HepG2 (cell line): ENCODE data around the gene IL16. TPM values are rescaled to one million over a fixed set of nuclear protein-coding genes. Genes with fewer than 3 reads are reported as not detected.

ENCODE experiments used
- ATAC-seq: fragments of 200-7000 bp; cut with Tn5 transposase; 3 replicates; pipeline ENCODE4 v1.9.1; 2020; ENCODE audit warnings: mild to moderate bottlenecking, moderate library complexity
- BruUV-seq: library from RNA; stranded (reverse); fragments of 400-500 nt; replicated peaks from 2 replicates; lab custom pipeline; 2021; lab: Mats Ljungman, UMichigan
- CTCF ChIA-PET: fragments of 300-600 bp; formaldehyde crosslinking; extraction: SDS; loops from one replicate; lab custom pipeline; 2021; ENCODE audit warnings: low total read pairs, inconsistent platforms, low intra/inter-chr PET ratio; lab: Yijun Ruan, JAX
- POLR2A ChIA-PET: fragments of 350-600 bp; sonication (Branson Sonifier 250); formaldehyde crosslinking; loops from one replicate; lab custom pipeline; 2020; ENCODE audit warnings: antibody characterized with exemption, inconsistent platforms; lab: Yijun Ruan, JAX
- DNase-seq: peaks from one replicate; pipeline ENCODE4 v3.0.0-alpha.2; 2015; ENCODE audit warnings: low spot score
- FAIRE-seq: peaks from 3 replicates; lab custom pipeline; 2011; peaks lifted over from hg19 to GRCh38; lab: Jason Lieb, UNC
- H2AFZ ChIP-seq: one replicate; pipeline ENCODE4 v1.6.1; 2011; ENCODE audit warnings: low read length, inconsistent platforms
- H3K27ac ChIP-seq: fragments of 300-600 bp; 3 replicates; pipeline ENCODE4 v1.8.0; 2011; ENCODE audit warnings: mixed run types, mild to moderate bottlenecking, mixed read lengths, low read length, inconsistent platforms; ENCODE audit not compliant: insufficient read depth; ENCODE audit errors: extremely low read length
- H3K27me3 ChIP-seq, 2 experiments: fragments of 200-600 bp in 1 of 2; 2 replicates in 1 of 2; 3 replicates in 1 of 2; pipeline versions ENCODE4 v1.6.0 to v1.8.0; 2011; ENCODE audit warnings: low read length in 2 of 2, mild to moderate bottlenecking in 2 of 2, moderate library complexity in 2 of 2, inconsistent platforms in 1 of 2; ENCODE audit not compliant: insufficient read depth in 2 of 2, control insufficient read depth in 1 of 2
- H3K36me3 ChIP-seq, 2 experiments: fragments of 200-600 bp in 1 of 2; replicated peaks in 1 of 2; 2 replicates in 1 of 2; 3 replicates in 1 of 2; pipeline versions ENCODE4 v1.5.1 to v1.8.0; 2011; ENCODE audit warnings: low read length in 2 of 2, inconsistent platforms in 1 of 2; ENCODE audit not compliant: insufficient read depth in 2 of 2, control insufficient read depth in 1 of 2
- H3K4me1 ChIP-seq: 2 replicates; pipeline ENCODE4 v1.5.1; 2012; ENCODE audit warnings: low read length, inconsistent platforms; ENCODE audit not compliant: insufficient read depth
- H3K4me2 ChIP-seq: 2 replicates; pipeline ENCODE4 v1.6.0; 2011; ENCODE audit warnings: low read depth, low read length, inconsistent platforms
- H3K4me3 ChIP-seq, 3 experiments: fragments of 200-600 bp in 1 of 3; sonication (generic), shearing (Covaris generic) in 1 of 3; replicated peaks in 1 of 3; 2 replicates each; pipeline ENCODE4 v1.5.1; 2011 to 2016; ENCODE audit warnings: low read length in 3 of 3, inconsistent platforms in 2 of 3, low read depth in 2 of 3, mild to moderate bottlenecking in 2 of 3, control low read depth in 1 of 3, mixed read lengths in 1 of 3; ENCODE audit not compliant: insufficient read depth in 1 of 3
- H3K79me2 ChIP-seq: one replicate; pipeline ENCODE4 v1.6.1; 2011; ENCODE audit warnings: low read length, inconsistent platforms; ENCODE audit not compliant: insufficient read depth
- H3K9ac ChIP-seq: 2 replicates; pipeline ENCODE4 v1.6.0; 2011; ENCODE audit warnings: mild to moderate bottlenecking, low read depth, low read length, inconsistent platforms; ENCODE audit not compliant: insufficient read depth
- H3K9me3 ChIP-seq: 2 replicates; pipeline ENCODE4 v1.5.1; 2012; ENCODE audit warnings: mild to moderate bottlenecking, low read length
- H4K20me1 ChIP-seq: 2 replicates; pipeline ENCODE4 v1.6.0; 2011; ENCODE audit warnings: inconsistent platforms, mild to moderate bottlenecking, low read length, moderate library complexity; ENCODE audit not compliant: insufficient read depth
- ATAD3A ChIP-seq: sonication (generic); formaldehyde crosslinking; IDR thresholded peaks from 2 replicates; pipeline ENCODE4 v1.4.0; 2020; ENCODE audit warnings: missing genetic modification reagents
- FOXJ3 ChIP-seq: sonication (generic); formaldehyde crosslinking; IDR thresholded peaks from 2 replicates; pipeline ENCODE4 v1.4.0; 2020; ENCODE audit warnings: missing genetic modification reagents, mild to moderate bottlenecking, borderline replicate concordance
- HNRNPK ChIP-seq: fragments of 200-400 bp; formaldehyde crosslinking; IDR thresholded peaks from 2 replicates; pipeline ENCODE4 v1.6.1; 2018; ENCODE audit warnings: low read length, low read depth, moderate library complexity, mild to moderate bottlenecking; ENCODE audit not compliant: poor library complexity, severe bottlenecking
- KAT2B ChIP-seq: fragments of 150-350 bp; IDR thresholded peaks from 2 replicates; pipeline ENCODE4 v1.6.1; 2014; ENCODE audit warnings: low read depth, low read length, borderline replicate concordance
- NPAS2 ChIP-seq: sonication (generic); formaldehyde crosslinking; IDR thresholded peaks from 2 replicates; pipeline ENCODE4 v1.8.0; 2022; ENCODE audit warnings: mild to moderate bottlenecking, missing genetic modification reagents, borderline replicate concordance
- PITX1 ChIP-seq: sonication (generic); formaldehyde crosslinking; IDR thresholded peaks from 2 replicates; pipeline ENCODE4 v1.5.1; 2020; ENCODE audit warnings: mild to moderate bottlenecking, missing genetic modification reagents
- RFX3 ChIP-seq: IDR thresholded peaks from 2 replicates; pipeline ENCODE4 v1.6.1; 2016; ENCODE audit warnings: missing biosample characterization, missing genetic modification reagents
- SPEN ChIP-seq: sonication (generic); formaldehyde crosslinking; IDR thresholded peaks from 2 replicates; pipeline ENCODE4 v1.5.1; 2020; ENCODE audit warnings: low read depth, mild to moderate bottlenecking, missing genetic modification reagents
- STAG1 ChIP-seq: sonication (generic); formaldehyde crosslinking; IDR thresholded peaks from 2 replicates; pipeline ENCODE4 v1.4.0; 2020; ENCODE audit warnings: missing genetic modification reagents
- TARDBP ChIP-seq: sonication (generic); formaldehyde crosslinking; IDR thresholded peaks from 2 replicates; pipeline ENCODE4 v1.8.0; 2022; ENCODE audit warnings: mild to moderate bottlenecking, missing genetic modification reagents
- ZNF264 ChIP-seq: sonication (generic); formaldehyde crosslinking; IDR thresholded peaks from 2 replicates; pipeline ENCODE4 v1.4.0; 2020; ENCODE audit warnings: missing genetic modification reagents
- ZNF367 ChIP-seq: sonication (generic); formaldehyde crosslinking; IDR thresholded peaks from 2 replicates; pipeline ENCODE4 v1.4.0; 2020; ENCODE audit warnings: missing genetic modification reagents, borderline replicate concordance
- ZNF598 ChIP-seq: sonication (generic); formaldehyde crosslinking; IDR thresholded peaks from 2 replicates; pipeline ENCODE4 v1.5.1; 2020; ENCODE audit warnings: mild to moderate bottlenecking, missing genetic modification reagents, borderline replicate concordance
- ZNF672 ChIP-seq: sonication (generic); formaldehyde crosslinking; IDR thresholded peaks from 2 replicates; pipeline ENCODE4 v1.8.1; 2022; ENCODE audit warnings: missing genetic modification reagents
- ZNF788 ChIP-seq: sonication (generic); formaldehyde crosslinking; IDR thresholded peaks from 2 replicates; pipeline ENCODE4 v1.5.0; 2020; ENCODE audit warnings: mild to moderate bottlenecking, missing genetic modification reagents, borderline replicate concordance
- ZSCAN9 ChIP-seq: IDR thresholded peaks from 2 replicates; pipeline ENCODE4 v1.6.1; 2016; ENCODE audit warnings: borderline replicate concordance
- WGBS: methylation state at CpG from one replicate; pipeline ENCODE4 v1.1.6; 2017; ENCODE audit warnings: low lambda C conversion rate; 5-methylcytosine and 5-hydroxymethylcytosine counted together
- in situ Hi-C: cut with HindIII; loops from 2 replicates; pipeline ENCODE4 v1.10.0; 2017; ENCODE audit warnings: low pct_unique_long_range_greater_than_20kb; ENCODE audit not compliant: extremely low pct_ligation_motif_present
- intact Hi-C: fragments of 100-400 bp; cut with micrococcal nuclease; formaldehyde crosslinking; loops from one replicate; pipeline ENCODE4 v1.10.0; 2022; ENCODE audit not compliant: unreplicated experiment
- polyA plus RNA-seq, 8 experiments: library from polyadenylated mRNA; depleted of rRNA in 3 of 8; stranded (reverse) in 7 of 8; unstranded in 1 of 8; fragments of >200 nt; fragmentation: Illumina TruSeq in 4 of 8; extraction: Trizol in 4 of 8; gene quantifications; 2 replicates each; pipeline versions ENCODE4 v1.2.1 to v1.2.3, GENCODE V29; 2011 to 2016; ENCODE audit warnings: low read depth in 4 of 8, missing spikeins in 1 of 8, mixed read lengths in 1 of 8; ENCODE audit not compliant: insufficient read depth in 1 of 8
- total RNA-seq, 5 experiments: library from RNA; depleted of rRNA; stranded (reverse); fragments of >200 nt; fragmentation: Illumina TruSeq; extraction: Trizol; gene quantifications; 2 replicates each; pipeline ENCODE4 v1.2.3, GENCODE V29; 2016; ENCODE audit warnings: low read depth in 1 of 5
- TF ChIP-seq, protein P1 (sequence below): sonication (generic); formaldehyde crosslinking; IDR thresholded peaks from 2 replicates; pipeline ENCODE4 v1.4.0; 2020; ENCODE audit warnings: low read depth, missing genetic modification reagents
- TF ChIP-seq, protein P2 (sequence below): sonication (generic); formaldehyde crosslinking; IDR thresholded peaks from 2 replicates; pipeline ENCODE4 v1.8.0; 2022; ENCODE audit warnings: low read depth, missing genetic modification reagents
- TF ChIP-seq, protein P3 (sequence below): sonication (generic); formaldehyde crosslinking; IDR thresholded peaks from 2 replicates; pipeline ENCODE4 v1.4.0; 2020; ENCODE audit warnings: missing genetic modification reagents
- TF ChIP-seq, protein P4 (sequence below): sonication (generic); formaldehyde crosslinking; IDR thresholded peaks from 2 replicates; pipeline ENCODE4 v1.4.0; 2020; ENCODE audit warnings: missing genetic modification reagents, low read depth, mild to moderate bottlenecking, borderline replicate concordance

IL16 gene
- total and polyA plus RNA-seq, 2 of the 13 experiments (the other 11 are each of a cell fraction or from before 2014, with no cell fraction given), result 0.03 TPM; not detected in 1

DNA sequence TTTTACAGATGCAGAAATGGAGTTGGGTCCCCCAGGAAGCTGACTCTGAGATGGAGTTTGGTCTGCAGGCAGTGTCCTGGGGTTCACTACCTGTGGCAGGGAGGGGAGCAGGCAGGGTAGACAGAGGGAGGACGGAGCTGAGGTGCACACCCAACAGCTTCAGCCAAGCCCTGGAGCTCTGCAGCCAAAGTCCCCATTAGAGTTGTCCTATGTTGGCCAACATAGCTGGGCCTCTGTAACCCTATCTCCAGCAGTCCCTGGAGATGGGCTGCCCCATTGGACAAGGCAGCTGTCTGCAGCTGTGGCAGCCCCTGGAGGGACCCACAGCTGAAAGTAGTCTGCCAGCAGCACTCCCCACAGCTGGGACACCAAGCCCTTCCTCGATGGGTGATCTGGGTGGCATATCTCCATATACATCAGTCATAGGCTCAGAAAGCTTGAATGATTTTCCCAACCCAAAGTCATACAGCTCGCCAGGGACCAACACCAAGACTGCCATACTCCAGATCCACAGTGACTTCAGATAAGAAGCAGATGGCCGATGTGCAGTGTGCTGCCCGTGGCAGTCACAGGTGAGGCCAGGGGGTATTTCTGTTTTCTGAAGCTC, 95.3 kb downstream of the IL16 start:
- in situ Hi-C loops (no loop called here), intact Hi-C loops (no loop called here)
- POLR2A ChIA-PET, result no interaction called here
- no peak overlapping the region for H2AFZ ChIP-seq
- no peak for ATAC-seq
- no peaks in the 10 kb centered on the region; the same call in 1 of the 2 replicates for H4K20me1 ChIP-seq
- H3K79me2 ChIP-seq, result no peaks in the 10 kb centered on the region
- 38% methylated on average over 2 of the region's 5 CpGs for WGBS
- no peak overlapping the region for H3K27ac ChIP-seq
- CTCF ChIA-PET, result no interaction called here
- DNase-seq, result no peak
- FAIRE-seq, result no peak
- H3K4me2 ChIP-seq, result no peak overlapping the region
- H3K4me1 ChIP-seq, result no peaks in the 10 kb centered on the region
- H3K9ac ChIP-seq, result no peak overlapping the region
- BruUV-seq, result no TSS peak
- H3K9me3 ChIP-seq, result no peaks in the 10 kb centered on the region
- no peak overlapping the region for H3K4me3 ChIP-seq
- H3K27me3 ChIP-seq, result peaks cover 0 to 7% of the 10 kb centered on the region in 2 experiments; a peak in 1 of 5 replicates
- TF ChIP-seq ZNF672 (CRISPR knock-in tag) (no peak), ZSCAN9 (no peak), KAT2B (no peak), PITX1 (CRISPR knock-in tag) (no peak), ZNF264 (no peak), RFX3 (CRISPR knock-in tag) (no peak), TARDBP (CRISPR knock-in tag) (no peak), ZNF788 (CRISPR knock-in tag) (no peak), STAG1 (CRISPR knock-in tag) (no peak), NPAS2 (no peak), HNRNPK (no peak), ZNF598 (no peak), ATAD3A (CRISPR knock-in tag) (no peak), FOXJ3 (no peak), ZNF367 (no peak), SPEN (CRISPR knock-in tag) (no peak)
- TF ChIP-seq, protein P1, sequence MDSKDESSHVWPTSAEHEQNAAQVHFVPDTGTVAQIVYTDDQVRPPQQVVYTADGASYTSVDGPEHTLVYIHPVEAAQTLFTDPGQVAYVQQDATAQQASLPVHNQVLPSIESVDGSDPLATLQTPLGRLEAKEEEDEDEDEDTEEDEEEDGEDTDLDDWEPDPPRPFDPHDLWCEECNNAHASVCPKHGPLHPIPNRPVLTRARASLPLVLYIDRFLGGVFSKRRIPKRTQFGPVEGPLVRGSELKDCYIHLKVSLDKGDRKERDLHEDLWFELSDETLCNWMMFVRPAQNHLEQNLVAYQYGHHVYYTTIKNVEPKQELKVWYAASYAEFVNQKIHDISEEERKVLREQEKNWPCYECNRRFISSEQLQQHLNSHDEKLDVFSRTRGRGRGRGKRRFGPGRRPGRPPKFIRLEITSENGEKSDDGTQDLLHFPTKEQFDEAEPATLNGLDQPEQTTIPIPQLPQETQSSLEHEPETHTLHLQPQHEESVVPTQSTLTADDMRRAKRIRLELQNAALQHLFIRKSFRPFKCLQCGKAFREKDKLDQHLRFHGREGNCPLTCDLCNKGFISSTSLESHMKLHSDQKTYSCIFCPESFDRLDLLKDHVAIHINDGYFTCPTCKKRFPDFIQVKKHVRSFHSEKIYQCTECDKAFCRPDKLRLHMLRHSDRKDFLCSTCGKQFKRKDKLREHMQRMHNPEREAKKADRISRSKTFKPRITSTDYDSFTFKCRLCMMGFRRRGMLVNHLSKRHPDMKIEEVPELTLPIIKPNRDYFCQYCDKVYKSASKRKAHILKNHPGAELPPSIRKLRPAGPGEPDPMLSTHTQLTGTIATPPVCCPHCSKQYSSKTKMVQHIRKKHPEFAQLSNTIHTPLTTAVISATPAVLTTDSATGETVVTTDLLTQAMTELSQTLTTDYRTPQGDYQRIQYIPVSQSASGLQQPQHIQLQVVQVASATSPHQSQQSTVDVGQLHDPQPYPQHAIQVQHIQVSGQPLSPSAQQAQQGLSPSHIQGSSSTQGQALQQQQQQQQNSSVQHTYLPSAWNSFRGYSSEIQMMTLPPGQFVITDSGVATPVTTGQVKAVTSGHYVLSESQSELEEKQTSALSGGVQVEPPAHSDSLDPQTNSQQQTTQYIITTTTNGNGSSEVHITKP (CRISPR knock-in tag), result no peak
- TF ChIP-seq, protein P2, sequence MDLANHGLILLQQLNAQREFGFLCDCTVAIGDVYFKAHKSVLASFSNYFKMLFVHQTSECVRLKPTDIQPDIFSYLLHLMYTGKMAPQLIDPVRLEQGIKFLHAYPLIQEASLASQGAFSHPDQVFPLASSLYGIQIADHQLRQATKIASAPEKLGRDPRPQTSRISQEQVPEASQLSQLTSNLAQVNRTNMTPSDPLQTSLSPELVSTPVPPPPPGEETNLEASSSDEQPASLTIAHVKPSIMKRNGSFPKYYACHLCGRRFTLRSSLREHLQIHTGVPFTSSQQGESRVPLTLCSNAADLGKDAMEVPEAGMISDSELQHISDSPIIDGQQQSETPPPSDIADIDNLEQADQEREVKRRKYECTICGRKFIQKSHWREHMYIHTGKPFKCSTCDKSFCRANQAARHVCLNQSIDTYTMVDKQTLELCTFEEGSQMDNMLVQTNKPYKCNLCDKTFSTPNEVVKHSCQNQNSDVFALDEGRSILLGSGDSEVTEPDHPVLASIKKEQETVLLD (CRISPR knock-in tag), result no peak
- TF ChIP-seq, protein P3, sequence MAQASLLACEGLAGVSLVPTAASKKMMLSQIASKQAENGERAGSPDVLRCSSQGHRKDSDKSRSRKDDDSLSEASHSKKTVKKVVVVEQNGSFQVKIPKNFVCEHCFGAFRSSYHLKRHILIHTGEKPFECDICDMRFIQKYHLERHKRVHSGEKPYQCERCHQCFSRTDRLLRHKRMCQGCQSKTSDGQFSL (CRISPR knock-in tag), result no peak
- TF ChIP-seq, protein P4, sequence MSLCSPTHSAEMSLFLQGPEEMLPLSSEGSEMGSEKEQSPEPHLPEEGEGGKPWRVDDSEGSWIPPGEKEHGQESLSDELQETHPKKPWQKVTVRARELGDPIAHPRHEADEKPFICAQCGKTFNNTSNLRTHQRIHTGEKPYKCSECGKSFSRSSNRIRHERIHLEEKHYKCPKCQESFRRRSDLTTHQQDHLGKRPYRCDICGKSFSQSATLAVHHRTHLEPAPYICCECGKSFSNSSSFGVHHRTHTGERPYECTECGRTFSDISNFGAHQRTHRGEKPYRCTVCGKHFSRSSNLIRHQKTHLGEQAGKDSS (CRISPR knock-in tag), result no peak
- no peaks in the 10 kb centered on the region for H3K36me3 ChIP-seq
